Liver (tissue), 9 donors: ENCODE results near the gene ERMN. TPM values are rescaled to one million over a fixed set of nuclear protein-coding genes. Genes with fewer than 3 reads are reported as not detected.

Source experiments
- DNase-seq: peaks from one replicate; pipeline ENCODE4 v3.0.0-alpha.2; 2017; ENCODE audit warnings: low spot score
- H3K27ac ChIP-seq, 2 donors: one replicate each; pipeline ENCODE4 v1.7.0; 2013; ENCODE audit warnings: inconsistent platforms in 2 of 2, low read length in 2 of 2, control low read depth in 1 of 2, low read depth in 1 of 2, mild to moderate bottlenecking in 1 of 2
- H3K27me3 ChIP-seq, 4 donors: one replicate each; pipeline versions ENCODE4 v1.6.1 to v1.7.0; 2013; ENCODE audit warnings: low read length in 3 of 4, inconsistent platforms in 1 of 4, mild to moderate bottlenecking in 1 of 4, moderate library complexity in 1 of 4; ENCODE audit not compliant: control insufficient read depth in 4 of 4, insufficient read depth in 4 of 4
- H3K36me3 ChIP-seq, 4 donors: one replicate each; pipeline versions ENCODE4 v1.6.1 to v1.7.0; 2013; ENCODE audit warnings: low read length in 3 of 4, mild to moderate bottlenecking in 3 of 4, low read depth in 1 of 4, moderate library complexity in 1 of 4; ENCODE audit not compliant: control insufficient read depth in 4 of 4, insufficient read depth in 3 of 4
- H3K4me1 ChIP-seq, 4 donors: one replicate each; pipeline versions ENCODE4 v1.6.1 to v1.7.0; 2013; ENCODE audit warnings: low read length in 3 of 4, mild to moderate bottlenecking in 3 of 4, moderate library complexity in 1 of 4; ENCODE audit not compliant: control insufficient read depth in 4 of 4, insufficient read depth in 4 of 4
- H3K4me3 ChIP-seq, 3 donors: one replicate each; pipeline versions ENCODE4 v1.6.1 to v1.7.0; 2013; ENCODE audit warnings: low read length in 3 of 3, control low read depth in 1 of 3, low read depth in 1 of 3, mild to moderate bottlenecking in 1 of 3
- H3K9ac ChIP-seq, 2 donors: one replicate each; pipeline ENCODE4 v1.7.0; 2013; ENCODE audit warnings: low read length in 2 of 2, mild to moderate bottlenecking in 2 of 2, moderate library complexity in 2 of 2, control low read depth in 1 of 2, low read depth in 1 of 2
- H3K9me3 ChIP-seq, 4 donors: one replicate each; pipeline versions ENCODE4 v1.6.1 to v1.7.0; 2013; ENCODE audit warnings: low read length in 3 of 4; ENCODE audit not compliant: control insufficient read depth in 4 of 4
- ATF3 ChIP-seq: IDR thresholded peaks from 2 replicates; pipeline ENCODE4 v1.6.1; 2016; ENCODE audit warnings: antibody characterized with exemption
- EGR1 ChIP-seq, 2 donors: IDR thresholded peaks; 2 replicates each; pipeline ENCODE4 v1.6.1; 2016 to 2018; ENCODE audit warnings: antibody characterized with exemption in 2 of 2, low read depth in 2 of 2
- FOXA1 ChIP-seq: IDR thresholded peaks from 2 replicates; pipeline ENCODE4 v1.6.1; 2016; ENCODE audit warnings: antibody characterized with exemption
- FOXA2 ChIP-seq: IDR thresholded peaks from 2 replicates; pipeline ENCODE4 v1.6.1; 2016; ENCODE audit warnings: antibody characterized with exemption
- GABPA ChIP-seq, 2 donors: IDR thresholded peaks in 1 of 2; conservative IDR thresholded peaks in 1 of 2; 2 replicates each; pipeline ENCODE4 v1.6.1; 2016; ENCODE audit warnings: antibody characterized with exemption in 2 of 2, mild to moderate bottlenecking in 1 of 2, moderate library complexity in 1 of 2
- HNF4A ChIP-seq, 2 donors: conservative IDR thresholded peaks; 2 replicates each; pipeline ENCODE4 v1.6.1; 2016; ENCODE audit warnings: antibody characterized with exemption in 2 of 2, mild to moderate bottlenecking in 2 of 2
- HNF4G ChIP-seq: IDR thresholded peaks from 2 replicates; pipeline ENCODE4 v1.6.1; 2016; ENCODE audit warnings: antibody characterized with exemption
- JUND ChIP-seq, 2 donors: IDR thresholded peaks; 2 replicates each; pipeline ENCODE4 v1.6.1; 2016; ENCODE audit warnings: antibody characterized with exemption in 2 of 2
- NR2F2 ChIP-seq: IDR thresholded peaks from 2 replicates; pipeline ENCODE4 v1.6.1; 2016; ENCODE audit warnings: antibody characterized with exemption
- RAD21 ChIP-seq, 2 donors: IDR thresholded peaks; 2 replicates each; pipeline ENCODE4 v1.6.1; 2016; ENCODE audit warnings: antibody characterized with exemption in 2 of 2, mild to moderate bottlenecking in 2 of 2
- REST ChIP-seq: IDR thresholded peaks from 2 replicates; pipeline ENCODE4 v1.6.1; 2016; ENCODE audit warnings: antibody characterized with exemption, mild to moderate bottlenecking
- RXRA ChIP-seq, 2 donors: IDR thresholded peaks; 2 replicates each; pipeline ENCODE4 v1.6.1; 2017 to 2018; ENCODE audit warnings: antibody characterized with exemption in 2 of 2, mild to moderate bottlenecking in 1 of 2
- SP1 ChIP-seq: IDR thresholded peaks from 2 replicates; pipeline ENCODE4 v1.6.1; 2018; ENCODE audit warnings: antibody characterized with exemption, mild to moderate bottlenecking
- TAF1 ChIP-seq: conservative IDR thresholded peaks from 2 replicates; pipeline ENCODE4 v1.6.1; 2016; ENCODE audit warnings: antibody characterized with exemption, mild to moderate bottlenecking
- YY1 ChIP-seq: IDR thresholded peaks from 2 replicates; pipeline ENCODE4 v1.6.1; 2016; ENCODE audit warnings: antibody characterized with exemption, mild to moderate bottlenecking
- ZBTB33 ChIP-seq: IDR thresholded peaks from 2 replicates; pipeline ENCODE4 v1.6.1; 2016; ENCODE audit warnings: antibody characterized with exemption
- WGBS: extraction: QIAGEN DNeasy Blood & Tissue Kit; methylation state at CpG from one replicate; pipeline ENCODE4 v1.1.7; 2013; 5-methylcytosine and 5-hydroxymethylcytosine counted together
- polyA plus RNA-seq, 2 donors: library from polyadenylated mRNA; stranded (reverse) in 1 of 2; unstranded in 1 of 2; fragments of 200-250 nt in 1 of 2; fragments of >200 nt in 1 of 2; fragmentation: Nextera tagmentation in 1 of 2; extraction: Ambion mirVana in 1 of 2; gene quantifications; one replicate each; pipeline versions ENCODE4 v1.2.1 to v1.2.3, GENCODE V29; 2013 to 2015
- total RNA-seq, 2 donors: library from RNA; depleted of rRNA; stranded (reverse); fragments of >200 nt; gene quantifications; one replicate each; pipeline ENCODE4 v1.2.3, GENCODE V29; 2014
- TF ChIP-seq, protein P1 (sequence below): fragments of 150-350 bp; IDR thresholded peaks from 2 replicates; pipeline ENCODE4 v1.5.1; 2017; ENCODE audit warnings: improper control_type of control experiment, low read depth, low read length; ENCODE audit not compliant: missing input control
- TF ChIP-seq, protein P2 (sequence below): IDR thresholded peaks from 2 replicates; pipeline ENCODE4 v1.6.1; 2016; ENCODE audit warnings: antibody characterized with exemption
- donor health status: healthy.
- donor health status: healthy.
- donor health status: healthy.
- donor health status: healthy.
- donor health status: healthy.

Gene ERMN
- total and polyA plus RNA-seq, 4 donors = 0.05 to 0.08 TPM; not detected in 2

- Histone ChIP-seq H3K36me3 (no peaks in the 10 kb centered on the region), H3K27me3 (no peaks in the 10 kb centered on the region), H3K4me3 (no peak overlapping the region), H3K9me3 (no peaks in the 10 kb centered on the region), H3K4me1 (peaks cover 0 to 10% (median 8%) of the 10 kb centered on the region in 4 donors), H3K27ac (no peak overlapping the region), H3K9ac (no peak overlapping the region)
- TF ChIP-seq HNF4A (conservative IDR thresholded peaks at IDR 0.05) (peak; percentile 99 to 100), RXRA (IDR thresholded peaks at IDR 0.05) (peak; percentile 86 to 90), NR2F2 (peak; percentile 76), REST (peak; percentile 45), GABPA (IDR thresholded peaks at IDR 0.05 in 1 of 2, conservative IDR thresholded peaks at IDR 0.05 in 1 of 2) (peak in 1 of 2 donors; percentile 33), RAD21 (IDR thresholded peaks at IDR 0.05) (peak; percentile 50 to 55), ZBTB33 (peak; percentile 80), HNF4G (peak; percentile 95), FOXA1 (peak; percentile 60), SP1 (peak; percentile 74), FOXA2 (peak; percentile 61), EGR1 (IDR thresholded peaks at IDR 0.05; ENCODE audit: low read depth in 2 of 2) (peak in 1 of 2 donors; percentile 66), YY1 (peak; percentile 64), JUND (IDR thresholded peaks at IDR 0.05) (peak; percentile 48 to 88), ATF3 (peak; percentile 83), TAF1 (no peak)
- TF ChIP-seq, protein P1, sequence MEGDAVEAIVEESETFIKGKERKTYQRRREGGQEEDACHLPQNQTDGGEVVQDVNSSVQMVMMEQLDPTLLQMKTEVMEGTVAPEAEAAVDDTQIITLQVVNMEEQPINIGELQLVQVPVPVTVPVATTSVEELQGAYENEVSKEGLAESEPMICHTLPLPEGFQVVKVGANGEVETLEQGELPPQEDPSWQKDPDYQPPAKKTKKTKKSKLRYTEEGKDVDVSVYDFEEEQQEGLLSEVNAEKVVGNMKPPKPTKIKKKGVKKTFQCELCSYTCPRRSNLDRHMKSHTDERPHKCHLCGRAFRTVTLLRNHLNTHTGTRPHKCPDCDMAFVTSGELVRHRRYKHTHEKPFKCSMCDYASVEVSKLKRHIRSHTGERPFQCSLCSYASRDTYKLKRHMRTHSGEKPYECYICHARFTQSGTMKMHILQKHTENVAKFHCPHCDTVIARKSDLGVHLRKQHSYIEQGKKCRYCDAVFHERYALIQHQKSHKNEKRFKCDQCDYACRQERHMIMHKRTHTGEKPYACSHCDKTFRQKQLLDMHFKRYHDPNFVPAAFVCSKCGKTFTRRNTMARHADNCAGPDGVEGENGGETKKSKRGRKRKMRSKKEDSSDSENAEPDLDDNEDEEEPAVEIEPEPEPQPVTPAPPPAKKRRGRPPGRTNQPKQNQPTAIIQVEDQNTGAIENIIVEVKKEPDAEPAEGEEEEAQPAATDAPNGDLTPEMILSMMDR = peak; percentile 3
- TF ChIP-seq, protein P2, sequence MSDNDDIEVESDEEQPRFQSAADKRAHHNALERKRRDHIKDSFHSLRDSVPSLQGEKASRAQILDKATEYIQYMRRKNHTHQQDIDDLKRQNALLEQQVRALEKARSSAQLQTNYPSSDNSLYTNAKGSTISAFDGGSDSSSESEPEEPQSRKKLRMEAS = peak; percentile 63
- WGBS = 22% methylated on average over 1 of the region's 1 CpG
- DNase-seq = no peak
Observed at GRCh38 chr2:157367704-157368103, 42.1 kb upstream of the ERMN start.
